WERI-Rb-1 (cell line): ENCODE data around the gene OCLN.

Experiments
- DNase-seq: peaks from one replicate; pipeline ENCODE4 v3.0.0-alpha.2; 2020
- H3K27ac ChIP-seq: fragments of 250-450 bp; sonication (Bioruptor Pico); 2 replicates; pipeline ENCODE4 v1.5.1; 2020; ENCODE audit warnings: mild to moderate bottlenecking, moderate library complexity
- H3K27me3 ChIP-seq: fragments of 250-450 bp; sonication (Bioruptor Pico); 2 replicates; pipeline ENCODE4 v1.5.1; 2021; ENCODE audit warnings: mild to moderate bottlenecking, low read depth, moderate library complexity; ENCODE audit not compliant: insufficient read depth, severe bottlenecking
- H3K36me3 ChIP-seq: fragments of 250-450 bp; sonication (Bioruptor Pico); 2 replicates; pipeline ENCODE4 v1.5.1; 2020; ENCODE audit warnings: mild to moderate bottlenecking, moderate library complexity
- H3K4me3 ChIP-seq: 2 replicates; pipeline ENCODE4 v1.5.1; 2011; ENCODE audit warnings: low read depth, mild to moderate bottlenecking, control low read depth, low read length
- H3K9me3 ChIP-seq: fragments of 250-450 bp; sonication (Bioruptor Pico); 2 replicates; pipeline ENCODE4 v1.5.1; 2021; ENCODE audit warnings: mild to moderate bottlenecking, moderate library complexity; ENCODE audit not compliant: severe bottlenecking
- CTCF ChIP-seq: IDR thresholded peaks from 2 replicates; pipeline ENCODE4 v1.5.1; 2011; ENCODE audit warnings: low read depth, mild to moderate bottlenecking, control low read depth, inconsistent platforms, low read length

Gene OCLN

GRCh38 chr5:69522035-69522434 lies 29.4 kb downstream of the OCLN start:
- Histone ChIP-seq H3K27ac (no peak overlapping the region), H3K9me3 (no peaks in the 10 kb centered on the region), H3K36me3 (no peaks in the 10 kb centered on the region), H3K27me3 (no peaks in the 10 kb centered on the region), H3K4me3 (no peak overlapping the region)
- no peak for DNase-seq
- no peak for TF ChIP-seq CTCF

GRCh38 chr5:69525490-69525889 lies 32.9 kb downstream of the OCLN start:
- no peaks in the 10 kb centered on the region for H3K36me3 ChIP-seq
- no peak overlapping the region for H3K27ac ChIP-seq
- H3K27me3 ChIP-seq: no peaks in the 10 kb centered on the region
- no peak overlapping the region for H3K4me3 ChIP-seq
- DNase-seq: no peak
- no peaks in the 10 kb centered on the region for H3K9me3 ChIP-seq
- TF ChIP-seq CTCF: no peak

GRCh38 chr5:69526660-69527059 lies 34.1 kb downstream of the OCLN start:
- TF ChIP-seq CTCF: no peak
- H3K4me3 ChIP-seq: no peak overlapping the region
- no peaks in the 10 kb centered on the region for H3K27me3 ChIP-seq
- no peaks in the 10 kb centered on the region for H3K9me3 ChIP-seq
- H3K27ac ChIP-seq: no peak overlapping the region
- no peak for DNase-seq
- H3K36me3 ChIP-seq: no peaks in the 10 kb centered on the region

GRCh38 chr5:69527128-69527770 lies 34.7 kb downstream of the OCLN start:
- H3K36me3 ChIP-seq: no peaks in the 10 kb centered on the region
- TF ChIP-seq CTCF: no peak
- H3K27me3 ChIP-seq: no peaks in the 10 kb centered on the region
- H3K9me3 ChIP-seq: no peaks in the 10 kb centered on the region
- H3K27ac ChIP-seq: no peak overlapping the region
- DNase-seq: no peak
- no peak overlapping the region for H3K4me3 ChIP-seq

- no peak overlapping the region for H3K27ac ChIP-seq
- H3K36me3 ChIP-seq: no peaks in the 10 kb centered on the region
- no peak overlapping the region for H3K4me3 ChIP-seq
- TF ChIP-seq CTCF: no peak
- no peak for DNase-seq
- H3K27me3 ChIP-seq: no peaks in the 10 kb centered on the region
- no peaks in the 10 kb centered on the region for H3K9me3 ChIP-seq
Observed at GRCh38 chr5:69528035-69528434, 35.4 kb downstream of the OCLN start.

GRCh38 chr5:69528609-69529008 lies 36.0 kb downstream of the OCLN start:
- Histone ChIP-seq H3K4me3 (no peak overlapping the region), H3K36me3 (no peaks in the 10 kb centered on the region), H3K9me3 (no peaks in the 10 kb centered on the region), H3K27ac (no peak overlapping the region), H3K27me3 (no peaks in the 10 kb centered on the region)
- TF ChIP-seq CTCF: no peak
- no peak for DNase-seq
